Measurements from ENCODE around the gene NTM.

Gene NTM

DNA sequence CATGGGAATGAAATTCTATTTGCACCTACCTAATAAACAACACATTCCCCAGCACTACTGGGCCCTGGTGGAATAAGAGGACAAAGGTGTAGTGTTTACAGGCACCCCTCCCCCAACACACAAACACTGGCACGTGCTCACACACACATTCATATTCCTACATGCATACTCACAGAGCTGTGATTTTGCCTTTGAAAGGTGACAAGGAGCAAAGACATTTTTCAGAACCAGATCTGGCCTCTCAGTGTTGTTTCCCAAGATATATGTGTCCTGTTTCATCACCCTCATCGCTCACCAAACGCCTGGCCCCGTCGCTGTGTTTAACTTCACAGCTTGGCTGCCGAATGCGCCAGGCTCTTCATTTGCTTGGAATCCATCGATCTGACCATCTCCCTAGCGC lies 292.6 kb downstream of the NTM start:
- TF ChIP-seq CTCF (IDR thresholded peaks at IDR 0.05; ENCODE audit: insufficient read depth, missing control alignments) = no peak
- FAIRE-seq = no peak
- DNase-seq (ENCODE audit: insufficient read length, low spot score) = no peak

GRCh38 chr11:131663405-131664200 lies 293.2 kb downstream of the NTM start:
- FAIRE-seq = no peak
- TF ChIP-seq CTCF (IDR thresholded peaks at IDR 0.05; ENCODE audit: insufficient read depth, missing control alignments) = no peak
- no peak for DNase-seq (ENCODE audit: insufficient read length, low spot score)

DNA sequence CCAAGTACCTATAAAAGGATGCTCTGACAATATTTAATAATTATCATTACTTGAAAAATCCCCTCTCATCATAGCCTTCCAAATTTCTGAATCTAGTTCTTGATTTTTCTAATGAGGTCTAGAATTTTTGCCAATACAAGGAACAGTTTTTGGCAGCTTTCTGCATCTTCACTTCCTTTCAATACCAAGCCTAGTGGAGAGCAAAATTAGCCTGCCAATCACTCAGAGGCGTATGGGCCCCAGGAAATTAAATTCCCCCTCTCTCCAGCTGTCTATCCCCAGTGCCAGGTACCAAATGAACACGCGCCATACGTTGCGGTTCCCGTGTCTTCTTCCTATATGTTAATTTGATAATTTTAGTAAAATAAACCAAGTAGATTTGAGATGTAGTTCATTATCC lies 293.9 kb downstream of the NTM start:
- TF ChIP-seq CTCF (IDR thresholded peaks at IDR 0.05; ENCODE audit: insufficient read depth, missing control alignments) = no peak
- FAIRE-seq = no peak
- DNase-seq (ENCODE audit: insufficient read length, low spot score) = no peak

DNA sequence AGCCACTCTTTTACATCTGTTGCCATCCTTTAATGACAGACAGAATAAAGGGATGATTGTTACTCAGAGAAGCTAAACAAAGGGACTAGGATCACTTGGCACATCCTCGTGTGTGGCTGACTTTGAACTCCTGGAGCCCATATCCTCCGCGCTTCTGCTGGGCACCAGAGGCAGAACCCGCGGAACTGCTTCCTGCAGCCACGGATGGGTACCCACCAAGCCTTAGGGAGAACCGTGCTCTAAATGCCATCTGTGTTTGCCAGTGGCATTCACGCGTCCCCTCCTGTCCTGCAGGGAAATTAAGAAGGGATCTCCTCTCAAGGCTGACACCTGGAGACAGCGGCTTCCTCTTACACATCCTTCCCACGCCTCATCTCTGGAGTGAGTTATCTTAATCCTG lies 294.4 kb downstream of the NTM start:
- TF ChIP-seq CTCF (IDR thresholded peaks at IDR 0.05; ENCODE audit: insufficient read depth, missing control alignments) = no peak
- FAIRE-seq = no peak
- no peak for DNase-seq (ENCODE audit: insufficient read length, low spot score)

DNA sequence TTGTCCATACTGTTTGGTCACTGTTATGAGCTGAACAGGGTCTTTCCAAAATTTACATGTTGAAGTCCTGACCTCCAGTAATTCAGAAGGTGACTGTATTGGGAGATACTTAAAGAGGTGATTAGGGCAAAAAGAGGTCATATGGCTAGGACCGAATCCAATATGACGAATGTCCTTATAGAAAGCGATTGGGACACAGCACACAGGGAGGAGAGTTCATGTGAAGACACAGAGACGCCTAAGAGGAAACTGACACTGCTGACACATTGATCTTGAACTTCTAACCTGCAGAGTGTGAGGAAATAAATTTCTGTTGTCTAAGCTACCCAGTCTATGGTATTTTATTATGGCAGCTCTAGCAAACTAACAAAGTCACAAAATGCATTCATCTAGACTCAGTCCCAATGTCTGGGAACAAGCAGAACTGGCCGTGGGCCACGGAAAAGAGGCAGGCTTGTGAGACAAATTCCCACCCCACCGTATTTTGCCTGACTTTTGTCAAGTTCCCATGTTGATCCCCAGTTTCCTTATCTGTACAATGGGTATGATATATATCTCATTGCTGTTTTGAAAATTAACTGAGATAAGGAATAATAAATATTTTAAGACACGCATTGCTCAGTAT lies 295.0 kb downstream of the NTM start:
- TF ChIP-seq CTCF (IDR thresholded peaks at IDR 0.05; ENCODE audit: insufficient read depth, missing control alignments) = no peak
- FAIRE-seq = no peak
- no peak for DNase-seq (ENCODE audit: insufficient read length, low spot score)

DNA sequence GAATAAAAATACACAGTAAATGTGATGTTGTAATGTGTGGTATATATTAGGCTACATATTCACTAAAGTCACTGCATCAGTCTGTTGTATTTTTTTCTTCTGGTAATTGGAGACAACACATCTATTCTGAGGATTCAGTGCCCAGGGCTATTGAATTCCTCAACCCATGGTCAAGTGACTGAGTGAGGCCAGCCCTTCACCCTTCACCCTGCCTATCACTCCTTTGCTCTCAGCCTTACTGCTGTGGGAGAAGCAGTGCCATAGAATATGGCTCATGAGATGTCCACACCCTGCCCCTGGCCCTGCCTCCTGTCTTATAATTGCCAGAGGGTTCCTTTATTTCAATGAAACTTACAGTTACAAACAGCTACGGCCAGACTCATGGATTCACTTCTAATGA lies 295.6 kb downstream of the NTM start:
- no peak for TF ChIP-seq CTCF (IDR thresholded peaks at IDR 0.05; ENCODE audit: insufficient read depth, missing control alignments)
- DNase-seq (ENCODE audit: insufficient read length, low spot score) (no peak), FAIRE-seq (no peak)

- DNase-seq (ENCODE audit: insufficient read length, low spot score) (no peak), FAIRE-seq (no peak)
- no peak for TF ChIP-seq CTCF (IDR thresholded peaks at IDR 0.05; ENCODE audit: insufficient read depth, missing control alignments)
Observed at GRCh38 chr11:131666617-131667016, 296.2 kb downstream of the NTM start.
